ENCODE measurements around the gene SLC35A5.
"Not testable (repeated sequence)": the region's sequence is repeated elsewhere in the genome, so short reads cannot be mapped to it uniquely, and the experiment has no call there.

The SLC35A5 gene

DNA sequence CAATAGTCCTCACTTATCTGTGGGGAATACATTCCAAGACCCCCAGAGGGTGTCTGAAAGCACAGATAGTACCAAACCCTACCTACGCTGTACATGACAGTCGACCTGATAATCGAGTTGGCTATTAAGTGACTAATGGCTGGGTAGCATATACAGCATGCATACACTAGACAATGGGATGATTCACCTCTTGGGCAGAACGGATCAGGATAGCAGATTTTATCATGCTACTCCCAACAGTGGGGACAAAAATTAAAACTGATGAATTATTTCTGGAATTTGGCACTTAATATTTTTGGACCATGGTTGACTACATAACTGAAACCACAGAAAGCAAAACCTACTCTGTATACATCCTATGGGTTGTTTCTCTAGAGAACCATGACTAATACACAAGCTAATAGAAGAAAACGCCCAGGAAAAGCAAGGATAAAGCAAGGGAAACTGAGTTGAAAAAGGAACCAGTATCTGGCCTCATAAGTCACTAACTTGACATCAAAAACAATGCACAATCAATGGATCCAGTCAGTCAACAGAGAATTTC, 15.6 kb upstream of the SLC35A5 start:
- H3K27ac ChIP-seq (ENCODE audit: low read depth, low read length, severe bottlenecking) = no peak overlapping the region
- 100% methylated on average over 2 of the region's 5 CpGs; no CpG with 5 or more reads in 1 of the 2 experiments for WGBS, 2 experiments (ENCODE audit: insufficient coverage in 2 of 2)
- H3K36me3 ChIP-seq (ENCODE audit: control insufficient read depth, insufficient read depth, low read length) = peaks cover 30% of the 10 kb centered on the region
- no peaks in the 10 kb centered on the region for H3K9me3 ChIP-seq (ENCODE audit: control insufficient read depth, low read length)
- no peaks in the 10 kb centered on the region for H3K4me1 ChIP-seq (ENCODE audit: control insufficient read depth, insufficient read depth, low read length, poor library complexity, severe bottlenecking)
- H3K4me3 ChIP-seq (ENCODE audit: extremely low read depth, insufficient read depth, low read length, poor library complexity, severe bottlenecking) = no peak overlapping the region

DNA sequence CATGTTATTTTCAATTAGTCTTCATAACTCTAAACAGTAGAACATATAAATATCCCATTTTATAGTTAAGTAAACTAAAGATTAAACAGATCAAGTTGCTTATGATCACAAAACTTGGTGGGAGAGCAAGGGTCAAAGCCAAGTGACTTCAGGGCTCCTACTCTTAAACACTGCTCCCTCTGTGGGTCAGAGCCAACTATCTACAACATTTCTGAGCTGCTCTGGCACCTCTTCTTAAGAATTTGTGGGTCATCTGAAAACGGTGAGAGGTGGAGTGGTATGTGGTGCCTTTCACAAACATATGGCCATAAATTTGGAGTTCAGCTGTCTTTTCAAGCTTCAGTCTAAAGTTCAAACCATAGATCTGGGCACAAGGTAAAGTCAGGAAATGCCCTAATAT, 11.0 kb upstream of the SLC35A5 start:
- H3K27ac ChIP-seq (ENCODE audit: low read depth, low read length, severe bottlenecking) = no peak overlapping the region

DNA sequence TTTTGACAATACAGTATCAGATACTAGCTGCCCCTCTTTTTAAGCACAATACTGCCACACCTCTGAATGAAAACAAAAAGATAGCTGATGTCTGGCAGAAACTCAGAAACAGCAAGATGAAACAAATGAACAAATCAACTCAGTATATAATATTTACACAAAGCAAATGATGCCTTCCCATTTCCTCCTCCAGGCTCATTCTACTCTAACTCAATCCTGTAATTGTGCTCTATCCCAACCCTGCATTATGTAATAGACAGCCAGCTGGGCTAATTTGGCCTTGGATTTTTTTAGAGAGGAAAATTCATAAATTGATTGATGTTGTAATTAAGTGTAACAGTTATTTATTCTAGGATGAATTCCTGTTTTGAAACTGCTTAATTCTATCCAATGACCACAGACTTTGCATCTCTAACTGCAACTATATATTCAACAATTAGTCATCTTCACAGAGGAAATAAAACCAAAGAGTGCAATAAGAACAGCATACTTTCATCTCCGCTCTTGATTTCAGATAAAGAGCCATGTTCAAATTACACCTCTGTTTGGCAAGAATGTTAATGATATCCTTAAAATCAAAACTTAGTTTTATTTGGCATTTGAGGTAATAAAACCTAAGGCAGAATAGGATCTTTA, 6.2 kb upstream of the SLC35A5 start:
- Histone ChIP-seq H3K27ac (ENCODE audit: low read depth, low read length, severe bottlenecking) (no peak overlapping the region), H3K4me1 (ENCODE audit: control insufficient read depth, insufficient read depth, low read length, poor library complexity, severe bottlenecking) (peaks cover 7% of the 10 kb centered on the region), H3K36me3 (ENCODE audit: control insufficient read depth, insufficient read depth, low read length) (peaks cover 15% of the 10 kb centered on the region), H3K9me3 (ENCODE audit: control insufficient read depth, low read length) (no peaks in the 10 kb centered on the region), H3K4me3 (ENCODE audit: extremely low read depth, insufficient read depth, low read length, poor library complexity, severe bottlenecking) (no peak overlapping the region)
- no CpG with 5 or more reads among the region's 1 CpG for WGBS, 2 experiments (ENCODE audit: insufficient coverage in 2 of 2)

More for the DNA sequence above, 11.0 kb upstream of the SLC35A5 start:
- no peaks in the 10 kb centered on the region for H3K4me1 ChIP-seq (ENCODE audit: control insufficient read depth, insufficient read depth, low read length, poor library complexity, severe bottlenecking)
- 57% methylated on average over 1 of the region's 1 CpG; no CpG with 5 or more reads in 1 of the 2 experiments for WGBS, 2 experiments (ENCODE audit: insufficient coverage in 2 of 2)
- H3K9me3 ChIP-seq (ENCODE audit: control insufficient read depth, low read length) = no peaks in the 10 kb centered on the region
- H3K36me3 ChIP-seq (ENCODE audit: control insufficient read depth, insufficient read depth, low read length) = peaks cover 18% of the 10 kb centered on the region
- H3K4me3 ChIP-seq (ENCODE audit: extremely low read depth, insufficient read depth, low read length, poor library complexity, severe bottlenecking) = no peak overlapping the region

DNA sequence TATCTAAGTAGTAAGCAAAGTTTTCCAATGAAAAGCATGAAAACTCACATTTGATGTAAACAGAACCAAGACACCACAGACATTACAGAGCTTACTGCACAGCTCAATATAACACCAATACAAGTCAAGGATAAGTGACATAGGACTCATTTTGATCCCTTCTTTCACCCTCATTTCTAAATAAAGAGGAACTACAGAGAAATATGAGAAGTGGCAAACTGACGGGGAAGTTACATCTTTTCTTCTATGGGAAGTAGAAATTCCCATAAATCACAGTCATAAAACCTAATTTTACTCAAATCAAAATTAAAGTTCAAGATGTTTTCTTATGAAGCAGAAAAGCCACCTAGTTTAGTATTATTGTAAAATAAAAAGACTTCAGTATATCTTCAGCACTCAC, 3.9 kb upstream of the SLC35A5 start:
- WGBS, 2 experiments (ENCODE audit: insufficient coverage in 2 of 2) = no CpG with 5 or more reads among the region's 1 CpG
- H3K9me3 ChIP-seq (ENCODE audit: control insufficient read depth, low read length) = no peaks in the 10 kb centered on the region
- peaks cover 7% of the 10 kb centered on the region for H3K4me1 ChIP-seq (ENCODE audit: control insufficient read depth, insufficient read depth, low read length, poor library complexity, severe bottlenecking)
- H3K36me3 ChIP-seq (ENCODE audit: control insufficient read depth, insufficient read depth, low read length) = peaks cover 15% of the 10 kb centered on the region
- no peak overlapping the region for H3K27ac ChIP-seq (ENCODE audit: low read depth, low read length, severe bottlenecking)
- H3K4me3 ChIP-seq (ENCODE audit: extremely low read depth, insufficient read depth, low read length, poor library complexity, severe bottlenecking) = no peak overlapping the region

DNA sequence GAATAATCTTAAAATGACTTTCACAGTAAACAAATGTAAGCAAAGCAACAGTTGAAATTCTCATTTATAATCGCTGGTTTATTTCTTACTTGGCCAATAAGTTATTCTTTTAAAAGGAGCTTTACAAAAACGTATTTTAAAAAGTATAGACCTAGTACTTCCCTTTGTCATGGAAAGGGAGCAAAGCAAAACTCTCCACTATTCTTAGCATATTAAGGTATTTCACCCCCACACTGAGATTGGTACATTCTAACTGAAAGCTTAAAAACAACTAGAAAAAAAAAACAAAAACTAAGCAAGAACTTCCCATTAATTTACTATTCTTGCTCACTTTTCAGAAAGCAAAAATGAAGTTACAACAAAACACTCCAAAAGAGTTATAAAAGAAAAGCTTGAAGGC, 1.5 kb upstream of the SLC35A5 start:
- WGBS, 2 experiments (ENCODE audit: insufficient coverage in 2 of 2) = no CpG with 5 or more reads among the region's 2 CpGs
- Histone ChIP-seq H3K36me3 (ENCODE audit: control insufficient read depth, insufficient read depth, low read length) (peaks cover 24% of the 10 kb centered on the region), H3K27ac (ENCODE audit: low read depth, low read length, severe bottlenecking) (peak overlapping the region; percentile 98), H3K4me1 (ENCODE audit: control insufficient read depth, insufficient read depth, low read length, poor library complexity, severe bottlenecking) (peaks cover 7% of the 10 kb centered on the region), H3K4me3 (ENCODE audit: extremely low read depth, insufficient read depth, low read length, poor library complexity, severe bottlenecking) (peak overlapping the region; percentile 81), H3K9me3 (ENCODE audit: control insufficient read depth, low read length) (no peaks in the 10 kb centered on the region)

DNA sequence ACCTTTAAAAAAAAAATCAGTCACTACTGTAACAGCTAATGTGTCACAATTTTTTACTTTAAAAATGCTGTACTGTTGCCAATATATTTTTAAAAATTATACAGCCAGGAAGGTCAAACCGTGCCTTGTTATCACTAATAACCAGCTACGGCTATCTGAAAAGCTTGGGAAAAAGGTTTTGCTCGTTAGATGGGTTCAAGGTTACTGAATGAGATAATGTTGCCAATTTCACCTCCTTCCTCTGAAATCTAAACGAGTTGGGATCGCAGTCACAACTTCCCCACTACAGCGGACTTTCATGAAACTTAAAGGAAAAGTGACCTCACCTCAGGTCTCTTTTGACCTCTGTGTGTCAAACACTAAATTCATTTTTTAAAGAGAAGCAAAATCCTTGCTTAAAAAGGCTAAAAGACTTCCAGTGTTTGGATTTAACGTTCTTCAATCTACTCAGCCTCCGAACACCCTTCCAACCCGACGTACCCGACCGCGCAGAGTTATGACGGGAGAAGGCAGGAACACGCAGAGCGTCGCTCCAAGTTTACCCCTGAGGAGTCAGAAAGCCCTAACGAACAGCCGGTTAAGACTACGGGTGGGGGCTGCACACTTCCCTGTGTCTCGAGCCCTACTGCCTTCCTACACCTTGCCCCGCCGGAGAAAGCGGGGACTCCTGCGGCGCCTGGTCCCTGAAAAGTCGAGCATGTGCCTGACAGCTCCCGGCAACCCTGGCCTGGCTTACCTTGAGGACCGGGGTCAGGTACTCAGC, 943 bp upstream of the SLC35A5 start:
- Histone ChIP-seq H3K4me3 (ENCODE audit: extremely low read depth, insufficient read depth, low read length, poor library complexity, severe bottlenecking) (peak overlapping the region; percentile 81), H3K9me3 (ENCODE audit: control insufficient read depth, low read length) (no peaks in the 10 kb centered on the region), H3K27ac (ENCODE audit: low read depth, low read length, severe bottlenecking) (peak overlapping the region; percentile 98), H3K36me3 (ENCODE audit: control insufficient read depth, insufficient read depth, low read length) (peaks cover 30% of the 10 kb centered on the region), H3K4me1 (ENCODE audit: control insufficient read depth, insufficient read depth, low read length, poor library complexity, severe bottlenecking) (peaks cover 7% of the 10 kb centered on the region)
- WGBS, 2 experiments (ENCODE audit: insufficient coverage in 2 of 2) = 1 to 2% methylated on average over 24 to 26 of the region's 29 CpGs

DNA sequence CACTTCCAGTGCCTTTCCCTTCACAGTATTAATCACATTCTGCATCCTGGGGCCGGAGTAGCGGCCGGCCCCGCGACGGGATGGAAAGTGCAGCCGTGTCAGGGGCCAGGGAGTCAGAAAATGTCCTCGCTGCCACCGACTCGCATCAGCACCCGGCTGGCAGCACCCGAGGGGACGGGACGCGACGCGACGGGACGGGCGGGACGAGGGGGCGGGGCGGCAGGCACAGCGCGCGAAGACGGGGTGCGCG, 436 bp upstream of the SLC35A5 start:
- 0 to 1% methylated on average over 26 to 28 of the region's 29 CpGs for WGBS, 2 experiments (ENCODE audit: insufficient coverage in 2 of 2)
- Histone ChIP-seq H3K4me3 (ENCODE audit: extremely low read depth, insufficient read depth, low read length, poor library complexity, severe bottlenecking) (peak overlapping the region; percentile 81), H3K9me3 (ENCODE audit: control insufficient read depth, low read length) (no peaks in the 10 kb centered on the region), H3K27ac (ENCODE audit: low read depth, low read length, severe bottlenecking) (peak overlapping the region; percentile 98), H3K36me3 (ENCODE audit: control insufficient read depth, insufficient read depth, low read length) (peaks cover 27% of the 10 kb centered on the region), H3K4me1 (ENCODE audit: control insufficient read depth, insufficient read depth, low read length, poor library complexity, severe bottlenecking) (peaks cover 7% of the 10 kb centered on the region)

DNA sequence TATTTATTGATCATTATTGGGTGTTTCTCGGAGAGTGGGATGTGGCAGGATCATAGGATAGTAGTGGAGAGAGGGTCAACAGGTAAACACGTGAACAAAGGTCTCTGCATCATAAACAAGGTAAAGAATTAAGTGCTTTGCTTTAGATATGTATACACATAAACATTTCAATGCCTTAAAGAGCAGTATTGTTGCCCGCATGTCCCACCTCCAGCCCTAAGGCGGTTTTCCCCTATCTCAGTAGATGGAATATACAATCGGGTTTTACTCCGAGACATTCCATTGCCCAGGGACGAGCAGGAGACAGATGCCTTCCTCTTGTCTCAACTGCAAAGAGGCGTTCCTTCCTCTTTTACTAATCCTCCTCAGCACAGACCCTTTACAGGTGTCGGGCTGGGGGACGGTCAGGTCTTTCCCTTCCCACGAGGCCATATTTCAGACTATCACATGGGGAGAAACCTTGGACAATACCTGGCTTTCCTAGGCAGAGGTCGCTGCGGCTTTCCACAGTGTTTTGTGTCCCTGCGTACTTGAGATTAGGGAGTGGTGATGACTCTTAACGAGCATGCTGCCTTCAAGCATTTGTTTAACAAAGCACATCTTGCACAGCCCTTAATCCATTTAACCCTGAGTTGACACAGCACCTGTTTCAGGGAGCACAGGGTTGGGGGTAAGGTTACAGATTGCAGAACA, 2.5 kb downstream of the SLC35A5 start:
- H3K9me3 ChIP-seq (ENCODE audit: control insufficient read depth, low read length); H3K4me1 ChIP-seq (ENCODE audit: control insufficient read depth, insufficient read depth, low read length, poor library complexity, severe bottlenecking); H3K4me3 ChIP-seq (ENCODE audit: extremely low read depth, insufficient read depth, low read length, poor library complexity, severe bottlenecking); H3K27ac ChIP-seq (ENCODE audit: low read depth, low read length, severe bottlenecking): not testable (repeated sequence)
- 72 to 80% methylated on average over 1 to 7 of the region's 15 CpGs for WGBS, 2 experiments (ENCODE audit: insufficient coverage in 2 of 2)
- peaks cover 20% of the 10 kb centered on the region for H3K36me3 ChIP-seq (ENCODE audit: control insufficient read depth, insufficient read depth, low read length)

DNA sequence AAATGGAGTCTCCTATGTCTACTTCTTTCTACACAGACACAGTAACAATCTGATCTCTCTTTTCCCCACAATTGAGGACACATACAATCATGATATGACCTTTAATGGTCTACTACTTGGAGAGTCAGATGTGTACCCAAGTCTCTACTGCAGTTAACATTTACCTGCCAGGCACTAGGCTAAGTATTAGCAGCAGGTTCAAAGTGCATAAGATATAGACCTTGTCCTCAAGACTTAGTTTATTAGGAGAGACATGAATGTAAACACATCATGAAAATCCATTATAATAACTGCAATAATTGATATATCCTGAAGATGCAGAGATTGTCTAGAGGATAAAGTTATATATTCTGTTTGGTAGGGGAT, 3.1 kb downstream of the SLC35A5 start:
- Histone ChIP-seq H3K27ac (ENCODE audit: low read depth, low read length, severe bottlenecking) (no peak overlapping the region), H3K36me3 (ENCODE audit: control insufficient read depth, insufficient read depth, low read length) (peaks cover 25% of the 10 kb centered on the region), H3K4me3 (ENCODE audit: extremely low read depth, insufficient read depth, low read length, poor library complexity, severe bottlenecking) (no peak overlapping the region), H3K9me3 (ENCODE audit: control insufficient read depth, low read length) (no peaks in the 10 kb centered on the region), H3K4me1 (ENCODE audit: control insufficient read depth, insufficient read depth, low read length, poor library complexity, severe bottlenecking) (peaks cover 1% of the 10 kb centered on the region)

DNA sequence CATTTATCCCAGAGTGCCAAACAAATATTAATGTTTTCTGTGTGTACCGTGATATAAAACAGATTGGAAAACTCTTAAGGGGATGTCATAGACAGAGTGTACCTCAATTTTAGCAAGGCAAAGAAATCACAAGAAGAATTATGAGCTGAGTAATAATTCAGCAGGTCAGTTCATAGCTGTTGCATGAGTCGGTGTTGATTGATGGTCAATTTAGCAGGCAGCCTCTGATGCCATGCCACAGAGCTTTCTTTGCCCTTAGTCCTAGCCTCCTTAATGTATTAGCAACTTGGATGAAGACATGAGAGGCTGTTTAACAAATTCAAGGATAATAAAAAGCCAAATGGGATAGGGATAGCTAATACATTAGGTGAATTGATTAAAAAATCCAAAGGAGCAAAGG, 6.8 kb downstream of the SLC35A5 start:
- Histone ChIP-seq H3K36me3 (ENCODE audit: control insufficient read depth, insufficient read depth, low read length) (peaks cover 48% of the 10 kb centered on the region), H3K4me3 (ENCODE audit: extremely low read depth, insufficient read depth, low read length, poor library complexity, severe bottlenecking) (no peak overlapping the region), H3K27ac (ENCODE audit: low read depth, low read length, severe bottlenecking) (no peak overlapping the region), H3K4me1 (ENCODE audit: control insufficient read depth, insufficient read depth, low read length, poor library complexity, severe bottlenecking) (no peaks in the 10 kb centered on the region), H3K9me3 (ENCODE audit: control insufficient read depth, low read length) (no peaks in the 10 kb centered on the region)
- WGBS, 2 experiments (ENCODE audit: insufficient coverage in 2 of 2) = 100% methylated on average over 2 of the region's 2 CpGs; no CpG with 5 or more reads in 1 of the 2 experiments

DNA sequence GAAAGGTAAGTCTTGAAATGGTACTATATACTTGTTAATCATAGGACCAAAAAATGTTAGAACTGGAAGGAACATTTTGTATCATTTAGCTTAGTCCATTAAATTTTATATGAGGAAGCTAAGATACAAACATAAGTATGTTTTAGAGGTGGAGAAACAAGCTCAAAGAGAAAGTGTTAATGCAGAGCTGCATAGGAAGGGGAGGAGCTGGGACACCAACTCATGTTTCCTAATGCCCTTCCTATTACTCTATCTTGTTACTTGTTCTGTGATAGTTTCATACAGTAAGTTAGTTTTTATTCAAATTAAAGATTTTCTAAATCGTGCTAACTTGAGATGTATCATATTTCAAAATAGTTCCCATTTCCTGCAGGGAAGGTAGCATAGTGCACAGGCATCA, 7.4 kb downstream of the SLC35A5 start:
- Histone ChIP-seq H3K4me3 (ENCODE audit: extremely low read depth, insufficient read depth, low read length, poor library complexity, severe bottlenecking) (no peak overlapping the region), H3K4me1 (ENCODE audit: control insufficient read depth, insufficient read depth, low read length, poor library complexity, severe bottlenecking) (no peaks in the 10 kb centered on the region), H3K9me3 (ENCODE audit: control insufficient read depth, low read length) (no peaks in the 10 kb centered on the region), H3K27ac (ENCODE audit: low read depth, low read length, severe bottlenecking) (no peak overlapping the region), H3K36me3 (ENCODE audit: control insufficient read depth, insufficient read depth, low read length) (peaks cover 48% of the 10 kb centered on the region)
- no CpG with 5 or more reads among the region's 1 CpG for WGBS, 2 experiments (ENCODE audit: insufficient coverage in 2 of 2)
